GM10248 (cell line): ENCODE results near the gene COL8A1.

Experiments
- CTCF ChIA-PET: fragments of 300-600 bp; sonication (Branson Sonifier 250); formaldehyde crosslinking; extraction: SDS; loops from one replicate; lab custom pipeline; 2021; ENCODE audit warnings: antibody characterized with exemption; lab: Yijun Ruan, JAX
- POLR2A ChIA-PET: fragments of 350-650 bp; sonication (Branson Sonifier 250); formaldehyde crosslinking; extraction: SDS; loops from one replicate; lab custom pipeline; 2020; ENCODE audit warnings: antibody characterized with exemption; lab: Yijun Ruan, JAX
- DNase-seq: peaks from one replicate; pipeline ENCODE4 v3.0.0; 2012; ENCODE audit errors: extremely low spot score
- CTCF ChIP-seq: IDR thresholded peaks from 2 replicates; pipeline ENCODE4 v1.5.1; 2012; ENCODE audit warnings: mild to moderate bottlenecking, low read depth; ENCODE audit errors: extremely low read depth, missing control alignments, control extremely low read depth

The COL8A1 gene

GRCh38 chr3:99768126-99768525 lies 129.7 kb downstream of the COL8A1 start:
- DNase-seq: no peak
- TF ChIP-seq CTCF: no peak
- CTCF ChIA-PET: interaction anchor here (0.9 to 2.7 kb wide), 7 partner anchors 9 to 951 kb away, joined by 3 to 17 read pairs (median 4); no protein-coding TSS in a partner anchor
- POLR2A ChIA-PET: no interaction called here

GRCh38 chr3:99768808-99769501 lies 130.6 kb downstream of the COL8A1 start:
- POLR2A ChIA-PET: no interaction called here
- CTCF ChIA-PET: interaction anchor here (0.9 to 2.7 kb wide), 6 partner anchors 8 to 952 kb away, joined by 3 to 17 read pairs (median 4); no protein-coding TSS in a partner anchor
- DNase-seq: no peak
- no peak for TF ChIP-seq CTCF

GRCh38 chr3:99772171-99772570 lies 133.8 kb downstream of the COL8A1 start:
- POLR2A ChIA-PET: no interaction called here
- TF ChIP-seq CTCF: no peak
- CTCF ChIA-PET: interaction anchor here (1.5 kb wide), 1 partner anchor 12 kb away, joined by 4 read pairs; no protein-coding TSS in a partner anchor
- DNase-seq: no peak

- ChIA-PET CTCF (no interaction called here), POLR2A (no interaction called here)
- no peak for TF ChIP-seq CTCF
- DNase-seq: no peak
These were observed 134.3 kb downstream of the COL8A1 start for GRCh38 chr3:99772671-99773070.

- ChIA-PET CTCF (no interaction called here), POLR2A (no interaction called here)
- TF ChIP-seq CTCF: no peak
- peak; percentile 18 for DNase-seq
These were observed 136.1 kb downstream of the COL8A1 start for GRCh38 chr3:99774467-99774866.

- ChIA-PET CTCF (interaction anchor here (1.1 to 2.3 kb wide), 3 partner anchors 9 to 32 kb away, joined by 3 to 8 read pairs (median 4); no protein-coding TSS in a partner anchor), POLR2A (no interaction called here)
- DNase-seq: no peak
- no peak for TF ChIP-seq CTCF
These were observed 138.3 kb downstream of the COL8A1 start for GRCh38 chr3:99776516-99777209.
